ENCODE results near the gene ERC2.
A peak's percentile ranks its signal among the peaks of the same experiment; 100 is the strongest.

ERC2 gene

GRCh38 chr3:55492976-55493375 lies 975.3 kb downstream of the ERC2 start:
- TF ChIP-seq ESRRG (CRISPR knock-in tag; IDR thresholded peaks at IDR 0.05) (no peak), CREB5 (CRISPR knock-in tag; IDR thresholded peaks at IDR 0.05; ENCODE audit: low read depth) (no peak), ZNF565 (CRISPR knock-in tag; conservative IDR thresholded peaks at IDR 0.05; ENCODE audit: low read depth) (no peak), SNAI2 (CRISPR knock-in tag; IDR thresholded peaks at IDR 0.05) (no peak)
- no peak for ATAC-seq

GRCh38 chr3:55491296-55491816 lies 976.9 kb downstream of the ERC2 start:
- TF ChIP-seq ZC3H10 (CRISPR knock-in tag; IDR thresholded peaks at IDR 0.05), result peak; percentile 20; the same call in 1 of the 2 replicates
- peak; percentile 89 for TF ChIP-seq ISL1 (CRISPR knock-in tag; IDR thresholded peaks at IDR 0.05)
- no peak for TF ChIP-seq ZFP3 (CRISPR knock-in tag; IDR thresholded peaks at IDR 0.05)
- TF ChIP-seq POU6F1 (CRISPR knock-in tag; IDR thresholded peaks at IDR 0.05; ENCODE audit: borderline replicate concordance, low read depth), result no peak
- peak; percentile 7; the same call in 1 of the 2 replicates for TF ChIP-seq ZNF8 (CRISPR knock-in tag; IDR thresholded peaks at IDR 0.05)
- ATAC-seq, result peak; percentile 20

GRCh38 chr3:55490276-55490913 lies 977.9 kb downstream of the ERC2 start:
- no peak for TF ChIP-seq TOX (CRISPR knock-in tag; IDR thresholded peaks at IDR 0.05; ENCODE audit: borderline replicate concordance)
- no peak for TF ChIP-seq ARNTL (CRISPR knock-in tag; IDR thresholded peaks at IDR 0.05; ENCODE audit: borderline replicate concordance, low read depth)
- TF ChIP-seq RARB (CRISPR knock-in tag; IDR thresholded peaks at IDR 0.05), result no peak
- TF ChIP-seq CREB5 (CRISPR knock-in tag; IDR thresholded peaks at IDR 0.05; ENCODE audit: low read depth), result no peak
- ATAC-seq, result peak; percentile 1; the same call in 1 of the 3 replicates

- TF ChIP-seq RARB (CRISPR knock-in tag; IDR thresholded peaks at IDR 0.05), result no peak
- TF ChIP-seq ZNF8 (CRISPR knock-in tag; IDR thresholded peaks at IDR 0.05), result no peak
- TF ChIP-seq ISL1 (CRISPR knock-in tag; IDR thresholded peaks at IDR 0.05), result no peak
- TF ChIP-seq OSR1 (CRISPR knock-in tag; IDR thresholded peaks at IDR 0.05), result no peak
- no peak for ATAC-seq
Measured at GRCh38 chr3:55489798-55490132, 978.5 kb downstream of the ERC2 start.

- peak; percentile 4; the same call in 2 of the 3 replicates for ATAC-seq
- no peak for TF ChIP-seq TCF4 (CRISPR knock-in tag; IDR thresholded peaks at IDR 0.05; ENCODE audit: borderline replicate concordance)
- TF ChIP-seq GLIS3 (CRISPR knock-in tag; IDR thresholded peaks at IDR 0.05), result no peak
Measured at GRCh38 chr3:55488398-55489055, 979.7 kb downstream of the ERC2 start.

- TF ChIP-seq ZNF8 (CRISPR knock-in tag; IDR thresholded peaks at IDR 0.05) (no peak), OSR1 (CRISPR knock-in tag; IDR thresholded peaks at IDR 0.05) (no peak), PPARA (CRISPR knock-in tag; IDR thresholded peaks at IDR 0.05; ENCODE audit: borderline replicate concordance) (no peak), ZNF565 (CRISPR knock-in tag; conservative IDR thresholded peaks at IDR 0.05; ENCODE audit: low read depth) (no peak), PATZ1 (CRISPR knock-in tag; IDR thresholded peaks at IDR 0.05; ENCODE audit: borderline replicate concordance) (0 out of 2 replicates have a peak, but pooled peaks have one; percentile 10), GLIS3 (CRISPR knock-in tag; IDR thresholded peaks at IDR 0.05) (no peak), BACH2 (CRISPR knock-in tag; IDR thresholded peaks at IDR 0.05; ENCODE audit: borderline replicate concordance) (no peak)
- ATAC-seq, result peak; percentile 24
Measured at GRCh38 chr3:55487381-55488241, 980.7 kb downstream of the ERC2 start.

Measured in SK-N-SH treated with all-trans-retinoic acid at 6 μM for 48 hours (cell line).